ENCODE data around the gene DLGAP3.

GRCh38 chr1:34879230-34879629 is 50.2 kb downstream of the DLGAP3 start:
- TF ChIP-seq TAF1 (IDR thresholded peaks at IDR 0.05; ENCODE audit: low read depth, low read length) (no peak), POLR2A (IDR thresholded peaks at IDR 0.05; ENCODE audit: low read depth, low read length) (no peak), SPI1 (IDR thresholded peaks at IDR 0.05; ENCODE audit: low read depth, low read length) (no peak), POLR2AphosphoS5 (IDR thresholded peaks at IDR 0.05; ENCODE audit: low read depth, low read length) (no peak), PAX5 (IDR thresholded peaks at IDR 0.05; ENCODE audit: insufficient read depth, low read length, severe bottlenecking) (no peak), POU2F2 (IDR thresholded peaks at IDR 0.05; ENCODE audit: low read depth, low read length) (no peak)
